ENCODE data around the gene C18orf32. TPM values are rescaled to one million over a fixed set of nuclear protein-coding genes. Genes with fewer than 3 reads are reported as not detected.

Gene C18orf32
- total and polyA plus RNA-seq, 2 of the 8 experiments (the other 6 are each of a cell fraction or from before 2014, with no cell fraction given) = 17.3 to 20.1 TPM

GRCh38 chr18:49431165-49431962 lies 55.7 kb downstream of the C18orf32 start (continued):
- no peak for TF ChIP-seq CTCF (IDR thresholded peaks at IDR 0.05; ENCODE audit: control extremely low read depth in 1 of 3, insufficient read depth in 1 of 3, low read depth in 1 of 3, low read length in 3 of 3)
- TF ChIP-seq KDM5A (IDR thresholded peaks at IDR 0.05; ENCODE audit: low read length) = no peak
- no peak for TF ChIP-seq RNF2 (IDR thresholded peaks at IDR 0.05; ENCODE audit: borderline replicate concordance, low read depth, low read length, missing control alignments, poor library complexity, severe bottlenecking)
- TF ChIP-seq ZNF274 (IDR thresholded peaks at IDR 0.05; ENCODE audit: borderline replicate concordance, extremely low read depth, low read length) = no peak

MicroRNAs within 50 kb of the gene (microRNA counts, 767-probe panel; counts per million panel counts)
- 879 counts per million, percentile 95 among the panel's probes with 10 or more counts for microRNA hsa-miR-1539

Small RNAs within 50 kb of the gene (small RNA-seq; reads per million reads assigned to genes)
- gene SNORD58A (ENCODE audit: insufficient read depth) (not detected), gene SNORD58C (ENCODE audit: insufficient read depth) (not detected)

Other genes starting within 250 kb of the C18orf32 start
- gene DYM, start 26.6 kb downstream of the C18orf32 start, total RNA-seq (2021; fragmentation: NEBNext Ultra II Directional; extraction: Animal tissue kit (Norgen Biotek cat#: 25700)) = 60.7 and 63.8 TPM in 2 replicates
- gene DYM, start 26.6 kb downstream of the C18orf32 start, polyA plus RNA-seq (2011; rRNA removed) = 25.5 and 32.9 TPM in 2 replicates
- gene RPL17, start 5.2 kb upstream of the C18orf32 start, total RNA-seq (2021; fragmentation: NEBNext Ultra II Directional; extraction: Animal tissue kit (Norgen Biotek cat#: 25700)) = 2,692 and 2,707 TPM in 2 replicates
- 2,550 and 4,330 TPM in 2 replicates for gene RPL17, start 5.2 kb upstream of the C18orf32 start, polyA plus RNA-seq (2011; rRNA removed)
- 9.8 and 11.8 TPM in 2 replicates for gene LIPG, start 74.8 kb upstream of the C18orf32 start, total RNA-seq (2021; fragmentation: NEBNext Ultra II Directional; extraction: Animal tissue kit (Norgen Biotek cat#: 25700))
- gene LIPG, start 74.8 kb upstream of the C18orf32 start, polyA plus RNA-seq (2011; rRNA removed) = 8.3 and 9.2 TPM in 2 replicates